PC-3 (cell line): Measurements from ENCODE around the gene PLXNA4.

Experiments used
- EZH2 ChIP-seq: fragments of 300-600 bp; sonication (generic); IDR thresholded peaks from one replicate; pipeline ENCODE4 v1.6.1; 2017; ENCODE audit warnings: antibody characterized with exemption, mild to moderate bottlenecking, low read length; ENCODE audit not compliant: unreplicated experiment
- EZH2phosphoT487 ChIP-seq: fragments of 300-600 bp; sonication (generic); IDR thresholded peaks from 2 replicates; pipeline ENCODE4 v1.6.1; 2018; ENCODE audit warnings: mild to moderate bottlenecking, antibody characterized with exemption, low read length, borderline replicate concordance
- TF ChIP-seq, protein P1 (sequence below): fragments of 300-600 bp; sonication (generic); conservative IDR thresholded peaks from 2 replicates; pipeline ENCODE4 v1.5.1; 2017; ENCODE audit warnings: antibody characterized with exemption, low read depth, mild to moderate bottlenecking, low read length

GRCh38 chr7:132312531-132313055 lies 263.7 kb downstream of the PLXNA4 start:
- TF ChIP-seq, protein P1, sequence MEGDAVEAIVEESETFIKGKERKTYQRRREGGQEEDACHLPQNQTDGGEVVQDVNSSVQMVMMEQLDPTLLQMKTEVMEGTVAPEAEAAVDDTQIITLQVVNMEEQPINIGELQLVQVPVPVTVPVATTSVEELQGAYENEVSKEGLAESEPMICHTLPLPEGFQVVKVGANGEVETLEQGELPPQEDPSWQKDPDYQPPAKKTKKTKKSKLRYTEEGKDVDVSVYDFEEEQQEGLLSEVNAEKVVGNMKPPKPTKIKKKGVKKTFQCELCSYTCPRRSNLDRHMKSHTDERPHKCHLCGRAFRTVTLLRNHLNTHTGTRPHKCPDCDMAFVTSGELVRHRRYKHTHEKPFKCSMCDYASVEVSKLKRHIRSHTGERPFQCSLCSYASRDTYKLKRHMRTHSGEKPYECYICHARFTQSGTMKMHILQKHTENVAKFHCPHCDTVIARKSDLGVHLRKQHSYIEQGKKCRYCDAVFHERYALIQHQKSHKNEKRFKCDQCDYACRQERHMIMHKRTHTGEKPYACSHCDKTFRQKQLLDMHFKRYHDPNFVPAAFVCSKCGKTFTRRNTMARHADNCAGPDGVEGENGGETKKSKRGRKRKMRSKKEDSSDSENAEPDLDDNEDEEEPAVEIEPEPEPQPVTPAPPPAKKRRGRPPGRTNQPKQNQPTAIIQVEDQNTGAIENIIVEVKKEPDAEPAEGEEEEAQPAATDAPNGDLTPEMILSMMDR, result no peak
- TF ChIP-seq EZH2 (no peak), EZH2phosphoT487 (no peak)
